T47D (cell line): ENCODE data around the gene PXN.

Experiments
- DNase-seq, 2 experiments: peaks; one replicate each; pipeline versions ENCODE4 v3.0.0 to v3.0.0-alpha.2; 2011 to 2012; ENCODE audit warnings: low read depth in 1 of 2, low spot score in 1 of 2
- JUND ChIP-seq: IDR thresholded peaks from 2 replicates; pipeline ENCODE4 v1.6.1; 2012; ENCODE audit warnings: low read depth
- in situ Hi-C: cut with HindIII; loops from 2 replicates; pipeline ENCODE4 v1.10.0; 2016; ENCODE audit warnings: low sequenced_read_pairs, low pct_unique_long_range_greater_than_20kb

Gene PXN

GRCh38 chr12:120234643-120235368, 30.7 kb downstream of the PXN start:
- TF ChIP-seq JUND, result peak; percentile 85; the same call in 1 of the 2 replicates
- DNase-seq, result peak; percentile 88 to 98
- in situ Hi-C loops, result no loop called here

GRCh38 chr12:120231316-120232011, 34.1 kb downstream of the PXN start:
- TF ChIP-seq JUND, result peak; percentile 91
- peak; percentile 62 to 97 for DNase-seq
- in situ Hi-C loops, result no loop called here

GRCh38 chr12:120230974-120231315, 34.6 kb downstream of the PXN start:
- no peak for TF ChIP-seq JUND
- in situ Hi-C loops, result no loop called here
- no peak for DNase-seq

- TF ChIP-seq JUND, result no peak; the same call in none of the 2 replicates
- peak in 1 of 2 experiments; percentile 82 for DNase-seq
- in situ Hi-C loops, result no loop called here
These were observed 35.1 kb downstream of the PXN start for GRCh38 chr12:120230326-120230973.

- TF ChIP-seq JUND, result no peak
- in situ Hi-C loops, result no loop called here
These were observed 35.8 kb downstream of the PXN start for GRCh38 chr12:120229487-120230325.

GRCh38 chr12:120229071-120229486, 36.5 kb downstream of the PXN start:
- in situ Hi-C loops, result no loop called here
- peak in 1 of 2 experiments; percentile 35 for DNase-seq
- TF ChIP-seq JUND, result no peak

More at GRCh38 chr12:120229487-120230325, 35.8 kb downstream of the PXN start:
- DNase-seq, result peak in 1 of 2 experiments; percentile 66

GRCh38 chr12:120228291-120229070, 37.0 kb downstream of the PXN start:
- no peak for TF ChIP-seq JUND
- in situ Hi-C loops, result no loop called here

GRCh38 chr12:120228041-120228290, 37.6 kb downstream of the PXN start:
- no peak for TF ChIP-seq JUND
- in situ Hi-C loops, result no loop called here
- no peak for DNase-seq

More at GRCh38 chr12:120228291-120229070, 37.0 kb downstream of the PXN start:
- DNase-seq, result peak; percentile 87 to 94

- TF ChIP-seq JUND, result no peak
- in situ Hi-C loops, result no loop called here
- DNase-seq, result no peak
These were observed 38.1 kb downstream of the PXN start for GRCh38 chr12:120227233-120228040.

- in situ Hi-C loops, result no loop called here
- no peak for DNase-seq
- no peak for TF ChIP-seq JUND
These were observed 39.5 kb downstream of the PXN start for GRCh38 chr12:120225852-120226640.

GRCh38 chr12:120225200-120225558, 40.4 kb downstream of the PXN start:
- no peak for DNase-seq
- in situ Hi-C loops, result no loop called here
- no peak for TF ChIP-seq JUND
